ENCODE data around the gene GNPDA1. TPM values are rescaled to one million over a fixed set of nuclear protein-coding genes. Genes with fewer than 3 reads are reported as not detected.

The GNPDA1 gene
- 36.2 TPM for total RNA-seq
- long read RNA-seq, transcript GNPDA1-201 (7 exons, 2,273 nt): major isoform, 69 of 92 reads
- long read RNA-seq, transcript GNPDA1-210 (6 exons, 2,980 nt): minor isoform, 6 of 92 reads
- long read RNA-seq, partial matches to known transcripts: 5 of 92 reads
- long read RNA-seq, other reads (novel, unspliced or antisense): 10 of 92 reads

DNA sequence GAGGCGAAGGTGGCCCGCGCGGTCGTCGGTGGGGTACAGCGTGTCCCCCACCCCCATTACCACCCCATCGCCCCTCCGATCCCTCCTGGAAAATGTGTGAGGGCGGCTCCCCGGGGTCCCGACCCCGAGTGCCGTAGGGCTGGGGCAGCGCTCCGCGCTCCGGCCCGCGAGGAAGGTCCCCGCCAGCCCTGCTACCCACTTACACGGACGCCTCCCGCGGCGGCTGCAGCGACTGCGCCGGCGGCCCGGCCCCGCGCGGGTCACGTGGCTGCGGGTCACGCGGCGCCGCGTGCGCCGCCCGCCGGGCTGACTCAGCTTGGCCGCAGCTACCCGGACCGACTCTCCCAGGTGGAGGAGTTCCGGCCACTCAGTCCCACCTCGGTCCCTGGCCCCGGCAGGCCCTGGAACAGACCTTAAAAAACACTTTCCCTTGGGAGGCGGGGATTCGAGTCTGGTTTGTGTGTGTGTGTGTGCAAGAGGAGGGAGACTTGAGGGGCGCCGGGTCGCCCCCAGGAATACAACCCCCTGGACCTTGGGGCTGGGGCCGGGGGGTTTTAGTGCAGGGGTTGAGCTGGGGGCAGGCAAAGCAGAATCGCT lies at the start of gene GNPDA1:
GNPDA1 (minus strand) TSS at position 236 of the 597 bp plus-strand sequence. CDS start 992 bp downstream, outside the sequence.
- DNase-seq: peak; percentile 93
- TF ChIP-seq, protein P1, sequence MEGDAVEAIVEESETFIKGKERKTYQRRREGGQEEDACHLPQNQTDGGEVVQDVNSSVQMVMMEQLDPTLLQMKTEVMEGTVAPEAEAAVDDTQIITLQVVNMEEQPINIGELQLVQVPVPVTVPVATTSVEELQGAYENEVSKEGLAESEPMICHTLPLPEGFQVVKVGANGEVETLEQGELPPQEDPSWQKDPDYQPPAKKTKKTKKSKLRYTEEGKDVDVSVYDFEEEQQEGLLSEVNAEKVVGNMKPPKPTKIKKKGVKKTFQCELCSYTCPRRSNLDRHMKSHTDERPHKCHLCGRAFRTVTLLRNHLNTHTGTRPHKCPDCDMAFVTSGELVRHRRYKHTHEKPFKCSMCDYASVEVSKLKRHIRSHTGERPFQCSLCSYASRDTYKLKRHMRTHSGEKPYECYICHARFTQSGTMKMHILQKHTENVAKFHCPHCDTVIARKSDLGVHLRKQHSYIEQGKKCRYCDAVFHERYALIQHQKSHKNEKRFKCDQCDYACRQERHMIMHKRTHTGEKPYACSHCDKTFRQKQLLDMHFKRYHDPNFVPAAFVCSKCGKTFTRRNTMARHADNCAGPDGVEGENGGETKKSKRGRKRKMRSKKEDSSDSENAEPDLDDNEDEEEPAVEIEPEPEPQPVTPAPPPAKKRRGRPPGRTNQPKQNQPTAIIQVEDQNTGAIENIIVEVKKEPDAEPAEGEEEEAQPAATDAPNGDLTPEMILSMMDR (IDR thresholded peaks at IDR 0.05): no peak
- Histone ChIP-seq H3K9me3 (no peaks in the 10 kb centered on the region), H3K4me1 (peaks cover 29% of the 10 kb centered on the region), H3K36me3 (peaks cover 15% of the 10 kb centered on the region), H3K4me3 (peak within 1 kb of the TSS; percentile 86), H3K27me3 (no peaks in the 10 kb centered on the region), H3K27ac (peak within 1 kb of the TSS; percentile 93)
- intact Hi-C loops (cut with DNase I): no loop called here
- peak; percentile 94 for ATAC-seq

DNA sequence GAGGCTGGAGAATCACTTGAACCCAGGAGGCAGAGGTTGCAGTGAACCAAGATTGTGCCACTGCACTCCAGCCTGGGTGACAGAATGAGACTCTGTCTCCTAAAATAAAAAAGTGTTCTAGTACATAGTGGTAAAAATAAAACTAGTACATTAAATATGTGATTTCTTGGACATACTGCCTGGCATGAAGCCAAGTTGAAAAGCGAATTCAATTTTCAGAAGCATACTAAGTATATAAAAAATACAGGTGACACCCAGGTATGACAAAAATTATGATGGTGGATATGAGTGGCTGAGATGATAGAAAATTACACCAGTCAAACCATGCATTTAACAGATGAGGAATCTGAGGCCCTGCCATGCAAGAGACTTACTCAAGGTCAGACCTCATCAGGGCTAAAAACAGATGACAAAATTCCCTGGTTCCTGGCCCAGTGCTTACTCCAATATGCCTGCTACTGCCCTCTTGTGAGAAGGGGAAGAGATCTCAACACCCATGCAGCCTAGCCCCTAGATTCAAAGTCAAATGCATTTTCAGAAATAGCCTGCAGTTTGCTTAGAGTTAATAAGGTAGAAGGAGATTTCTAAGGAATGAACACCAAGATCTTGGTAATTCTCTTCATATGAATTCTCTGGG lies 46.6 kb upstream of the GNPDA1 start:
- H3K36me3 ChIP-seq: no peaks in the 10 kb centered on the region
- intact Hi-C loops (cut with DNase I): no loop called here
- no peaks in the 10 kb centered on the region for H3K27me3 ChIP-seq
- H3K9me3 ChIP-seq: no peaks in the 10 kb centered on the region
- peak; percentile 35 for ATAC-seq
- no peak for DNase-seq
- H3K27ac ChIP-seq: no peak overlapping the region
- peaks cover 5% of the 10 kb centered on the region for H3K4me1 ChIP-seq
- TF ChIP-seq, protein P1 (IDR thresholded peaks at IDR 0.05): no peak
- H3K4me3 ChIP-seq: no peak overlapping the region

DNA sequence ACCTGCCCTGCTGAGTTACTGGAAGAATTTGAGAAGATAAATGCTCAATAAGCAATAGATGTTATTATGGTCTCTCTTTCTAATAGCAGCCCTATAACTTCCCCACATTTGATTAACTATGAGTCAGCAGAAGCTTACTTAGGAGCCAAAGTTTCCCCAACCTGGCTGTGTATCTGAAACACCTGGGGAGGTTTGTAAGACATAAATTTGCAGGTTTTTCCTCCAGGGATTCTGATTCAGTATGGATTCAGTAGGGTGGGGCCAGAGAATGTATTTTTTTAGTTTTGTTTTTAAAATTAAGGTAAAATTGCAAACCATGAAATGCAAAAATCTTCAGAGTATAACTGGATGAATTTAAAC lies 44.9 kb upstream of the GNPDA1 start:
- H3K27me3 ChIP-seq: no peaks in the 10 kb centered on the region
- H3K36me3 ChIP-seq: no peaks in the 10 kb centered on the region
- H3K4me1 ChIP-seq: peaks cover 10% of the 10 kb centered on the region
- TF ChIP-seq, protein P1 (IDR thresholded peaks at IDR 0.05): no peak
- DNase-seq: no peak
- no peaks in the 10 kb centered on the region for H3K9me3 ChIP-seq
- intact Hi-C loops (cut with DNase I): no loop called here
- ATAC-seq: no peak
- H3K4me3 ChIP-seq: no peak overlapping the region
- H3K27ac ChIP-seq: no peak overlapping the region

DNA sequence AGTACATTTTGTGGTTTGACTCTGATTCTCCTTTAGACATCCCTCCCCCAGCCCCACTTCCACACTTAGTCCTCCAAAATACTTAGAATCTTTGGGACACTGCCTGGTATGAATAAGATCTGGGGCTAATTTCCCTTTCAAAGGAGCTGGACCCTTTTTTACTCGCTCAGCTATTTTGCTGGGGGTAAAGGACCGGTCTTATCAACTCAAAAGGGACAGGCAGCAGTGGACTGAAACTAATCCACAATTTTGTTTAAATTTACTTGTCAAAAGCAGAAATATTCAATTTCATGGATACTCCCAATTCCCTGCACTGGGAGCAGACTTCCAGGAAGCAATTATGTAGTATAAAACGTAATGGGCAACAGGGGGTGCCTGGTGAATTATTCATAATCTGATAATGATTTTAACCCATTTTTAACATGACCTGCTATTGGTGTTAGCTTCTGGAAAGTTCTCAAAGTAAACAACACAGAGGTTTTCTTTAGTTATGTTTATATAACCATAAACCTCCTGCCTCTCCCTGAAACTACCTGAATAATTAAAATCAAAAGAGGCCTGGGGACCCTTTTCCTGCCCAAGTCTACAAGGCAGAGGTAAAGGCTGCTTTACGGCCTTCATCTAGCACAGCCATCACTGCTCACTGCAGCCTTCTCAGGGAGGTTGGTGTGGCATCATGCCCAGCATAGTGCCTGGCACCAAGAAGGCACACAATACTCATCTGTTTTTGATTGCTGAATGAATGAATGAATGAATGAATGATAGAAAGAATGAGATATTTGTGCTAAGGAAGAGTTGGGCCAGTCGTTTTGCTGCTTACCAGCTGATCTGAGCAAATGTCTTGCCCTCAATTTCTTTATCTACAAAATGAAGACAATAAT lies 44.2 kb upstream of the GNPDA1 start:
- ATAC-seq: no peak
- no peak overlapping the region for H3K27ac ChIP-seq
- no peaks in the 10 kb centered on the region for H3K27me3 ChIP-seq
- H3K4me1 ChIP-seq: peaks cover 10% of the 10 kb centered on the region
- DNase-seq: no peak
- intact Hi-C loops (cut with DNase I): no loop called here
- no peaks in the 10 kb centered on the region for H3K9me3 ChIP-seq
- TF ChIP-seq, protein P1 (IDR thresholded peaks at IDR 0.05): no peak
- H3K4me3 ChIP-seq: no peak overlapping the region
- no peaks in the 10 kb centered on the region for H3K36me3 ChIP-seq

DNA sequence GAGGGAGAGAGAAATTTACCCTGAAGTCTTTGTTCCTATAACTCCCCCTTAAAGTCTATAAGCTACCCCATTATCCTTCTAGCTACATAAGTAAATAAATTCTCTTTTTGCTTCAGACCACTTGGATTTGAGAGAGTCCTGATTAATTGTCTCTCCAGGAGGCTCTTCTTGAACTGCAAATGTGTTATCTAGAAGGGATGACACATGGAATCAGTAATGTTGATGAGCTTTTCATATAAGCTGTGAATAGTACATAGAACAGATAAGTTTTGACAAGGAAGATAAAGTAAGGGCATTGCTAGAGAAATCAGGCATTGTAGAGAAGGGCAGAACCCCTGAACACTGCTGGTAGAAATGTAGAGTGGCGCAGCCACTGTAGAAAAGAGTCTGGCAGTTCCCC lies 42.5 kb upstream of the GNPDA1 start:
- ATAC-seq (no peak), DNase-seq (no peak)
- H3K27me3 ChIP-seq: no peaks in the 10 kb centered on the region
- peaks cover 10% of the 10 kb centered on the region for H3K4me1 ChIP-seq
- TF ChIP-seq, protein P1 (IDR thresholded peaks at IDR 0.05): no peak
- no peaks in the 10 kb centered on the region for H3K9me3 ChIP-seq
- no peak overlapping the region for H3K4me3 ChIP-seq
- no peak overlapping the region for H3K27ac ChIP-seq
- no peaks in the 10 kb centered on the region for H3K36me3 ChIP-seq
- intact Hi-C loops (cut with DNase I): no loop called here
